ENCODE data around the gene OR10A6.

The OR10A6 gene

GRCh38 chr11:7898666-7899283, 32.3 kb downstream of the OR10A6 start:
- H3K4me3 ChIP-seq (replicated peaks; ENCODE audit: low read depth, low read length), result no peak overlapping the region
- DNase-seq (ENCODE audit: extremely low read depth, insufficient read length), result peak; percentile 15
- no peaks in the 10 kb centered on the region for H3K27me3 ChIP-seq (replicated peaks; ENCODE audit: control insufficient read depth, insufficient read depth, low read length)
- no peaks in the 10 kb centered on the region for H3K36me3 ChIP-seq (ENCODE audit: control insufficient read depth, insufficient read depth, low read length)
- no peak for TF ChIP-seq CTCF (IDR thresholded peaks at IDR 0.05; ENCODE audit: insufficient read depth, low read length, poor library complexity, severe bottlenecking)

GRCh38 chr11:7896009-7896785, 34.9 kb downstream of the OR10A6 start:
- H3K4me3 ChIP-seq (replicated peaks; ENCODE audit: low read depth, low read length), result no peak overlapping the region
- no peaks in the 10 kb centered on the region for H3K36me3 ChIP-seq (ENCODE audit: control insufficient read depth, insufficient read depth, low read length)
- TF ChIP-seq CTCF (IDR thresholded peaks at IDR 0.05; ENCODE audit: insufficient read depth, low read length, poor library complexity, severe bottlenecking), result no peak
- H3K27me3 ChIP-seq (replicated peaks; ENCODE audit: control insufficient read depth, insufficient read depth, low read length), result no peaks in the 10 kb centered on the region
- no peak for DNase-seq (ENCODE audit: extremely low read depth, insufficient read length)

- DNase-seq (ENCODE audit: extremely low read depth, insufficient read length), result no peak
- no peak overlapping the region for H3K4me3 ChIP-seq (replicated peaks; ENCODE audit: low read depth, low read length)
- no peaks in the 10 kb centered on the region for H3K36me3 ChIP-seq (ENCODE audit: control insufficient read depth, insufficient read depth, low read length)
- H3K27me3 ChIP-seq (replicated peaks; ENCODE audit: control insufficient read depth, insufficient read depth, low read length), result no peaks in the 10 kb centered on the region
- TF ChIP-seq CTCF (IDR thresholded peaks at IDR 0.05; ENCODE audit: insufficient read depth, low read length, poor library complexity, severe bottlenecking), result no peak
Observed at GRCh38 chr11:7894251-7894650, 36.8 kb downstream of the OR10A6 start.

GRCh38 chr11:7893796-7894195, 37.3 kb downstream of the OR10A6 start:
- TF ChIP-seq CTCF (IDR thresholded peaks at IDR 0.05; ENCODE audit: insufficient read depth, low read length, poor library complexity, severe bottlenecking), result no peak
- Histone ChIP-seq H3K27me3 (replicated peaks; ENCODE audit: control insufficient read depth, insufficient read depth, low read length) (no peaks in the 10 kb centered on the region), H3K36me3 (ENCODE audit: control insufficient read depth, insufficient read depth, low read length) (no peaks in the 10 kb centered on the region), H3K4me3 (replicated peaks; ENCODE audit: low read depth, low read length) (no peak overlapping the region)
- no peak for DNase-seq (ENCODE audit: extremely low read depth, insufficient read length)

- Histone ChIP-seq H3K36me3 (ENCODE audit: control insufficient read depth, insufficient read depth, low read length) (no peaks in the 10 kb centered on the region), H3K27me3 (replicated peaks; ENCODE audit: control insufficient read depth, insufficient read depth, low read length) (no peaks in the 10 kb centered on the region), H3K4me3 (replicated peaks; ENCODE audit: low read depth, low read length) (no peak overlapping the region)
- peak; percentile 61 for TF ChIP-seq CTCF (IDR thresholded peaks at IDR 0.05; ENCODE audit: insufficient read depth, low read length, poor library complexity, severe bottlenecking)
- no peak for DNase-seq (ENCODE audit: extremely low read depth, insufficient read length)
Observed at GRCh38 chr11:7892840-7893254, 38.2 kb downstream of the OR10A6 start.
